ENCODE results near the gene AFF3. TPM values are rescaled to one million over a fixed set of nuclear protein-coding genes. Genes with fewer than 3 reads are reported as not detected.
A peak's percentile ranks its signal among the peaks of the same experiment; 100 is the strongest.
"Not testable (repeated sequence)": the region's sequence is repeated elsewhere in the genome, so short reads cannot be mapped to it uniquely, and the experiment has no call there.

AFF3 gene
- total RNA-seq, 1 donor from 2014 or later: not detected

DNA sequence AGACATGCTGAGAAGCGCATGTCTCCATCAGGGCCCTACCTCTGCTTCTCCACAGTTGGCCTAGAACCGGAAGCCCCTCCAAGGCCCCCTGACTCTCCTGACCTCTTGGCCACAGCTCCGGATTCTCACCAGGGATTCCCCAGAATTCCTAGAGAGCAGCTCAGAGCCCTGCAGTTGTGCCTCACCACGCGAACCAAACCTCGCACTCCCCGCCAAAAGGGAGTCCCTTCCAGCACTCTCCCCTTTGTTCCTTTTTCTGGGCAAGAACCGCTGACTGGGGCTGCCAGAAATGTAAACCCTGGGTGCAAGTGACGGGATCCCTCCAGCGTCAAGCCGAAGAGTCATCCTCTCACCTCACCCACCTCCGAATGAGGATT lies 36.7 kb downstream of the AFF3 start:
- no peak for DNase-seq

DNA sequence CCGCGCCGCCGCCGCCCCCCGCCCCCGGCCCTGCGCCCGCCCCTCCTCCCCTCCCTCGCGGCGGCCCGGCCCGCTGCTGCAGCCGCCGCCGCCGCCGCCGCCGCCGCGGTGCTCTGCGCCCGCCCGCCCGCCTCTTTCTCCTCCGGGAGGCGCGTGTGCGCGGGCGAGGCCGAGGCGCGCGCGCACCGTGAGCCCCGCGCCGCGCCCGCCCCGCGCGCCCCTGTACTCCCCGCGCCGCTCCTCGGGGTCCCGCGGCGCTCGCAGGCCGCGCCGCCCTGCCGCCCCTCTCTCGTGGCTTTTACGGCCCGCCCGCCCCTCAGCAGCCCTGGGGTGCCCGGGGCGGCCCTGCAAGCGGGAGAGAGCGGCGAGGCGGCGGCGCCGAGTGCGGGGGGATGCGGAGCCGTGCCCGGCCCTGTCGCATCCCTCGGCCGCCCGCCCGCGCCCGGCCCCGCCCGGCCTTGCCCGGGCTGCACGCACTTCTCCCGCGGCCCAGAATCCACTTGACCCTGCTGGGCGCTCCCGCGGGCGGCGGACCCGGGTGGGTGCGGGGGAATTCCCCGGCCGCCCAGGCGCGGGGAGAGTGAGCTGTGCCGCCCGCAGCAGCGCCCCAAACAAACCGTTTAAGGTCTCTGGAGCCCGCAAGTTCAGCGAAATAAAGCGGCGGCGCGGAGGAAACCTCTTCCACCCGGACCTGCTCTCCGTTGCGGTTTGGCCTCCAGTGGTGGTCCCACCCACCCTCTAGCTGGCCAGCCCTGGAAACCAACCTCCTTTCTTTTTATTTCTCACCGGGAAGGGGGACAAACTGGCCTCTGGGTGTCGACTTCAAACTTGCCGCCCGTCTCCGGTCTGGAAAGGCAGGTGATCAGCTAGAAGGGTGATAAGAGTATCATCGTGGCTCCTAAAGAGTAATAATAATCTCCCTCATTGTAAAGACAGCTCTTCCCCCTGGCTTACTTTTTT lies 37.4 kb downstream of the AFF3 start:
- peak; percentile 7 for DNase-seq

DNA sequence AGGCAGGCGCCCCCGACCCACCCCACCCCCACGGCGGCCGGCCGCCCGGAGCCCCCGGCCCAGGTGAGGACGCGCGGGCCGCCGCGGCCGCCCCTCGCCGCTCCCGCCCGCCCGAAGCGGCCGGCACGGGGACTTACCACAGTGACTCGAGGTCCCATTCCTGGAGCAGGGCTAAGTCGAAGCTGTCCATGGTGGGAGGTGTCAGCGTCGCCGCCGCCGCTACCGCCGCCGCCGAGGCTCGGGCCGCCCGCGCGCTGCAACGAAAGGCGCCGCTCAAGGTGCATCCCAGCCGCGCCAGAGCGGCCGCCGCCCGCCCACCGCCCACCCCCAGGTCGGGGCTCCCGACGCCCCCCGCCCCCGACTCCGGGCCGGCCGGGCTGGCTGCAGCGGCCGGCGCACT lies 38.1 kb downstream of the AFF3 start:
- DNase-seq: not testable (repeated sequence)

DNA sequence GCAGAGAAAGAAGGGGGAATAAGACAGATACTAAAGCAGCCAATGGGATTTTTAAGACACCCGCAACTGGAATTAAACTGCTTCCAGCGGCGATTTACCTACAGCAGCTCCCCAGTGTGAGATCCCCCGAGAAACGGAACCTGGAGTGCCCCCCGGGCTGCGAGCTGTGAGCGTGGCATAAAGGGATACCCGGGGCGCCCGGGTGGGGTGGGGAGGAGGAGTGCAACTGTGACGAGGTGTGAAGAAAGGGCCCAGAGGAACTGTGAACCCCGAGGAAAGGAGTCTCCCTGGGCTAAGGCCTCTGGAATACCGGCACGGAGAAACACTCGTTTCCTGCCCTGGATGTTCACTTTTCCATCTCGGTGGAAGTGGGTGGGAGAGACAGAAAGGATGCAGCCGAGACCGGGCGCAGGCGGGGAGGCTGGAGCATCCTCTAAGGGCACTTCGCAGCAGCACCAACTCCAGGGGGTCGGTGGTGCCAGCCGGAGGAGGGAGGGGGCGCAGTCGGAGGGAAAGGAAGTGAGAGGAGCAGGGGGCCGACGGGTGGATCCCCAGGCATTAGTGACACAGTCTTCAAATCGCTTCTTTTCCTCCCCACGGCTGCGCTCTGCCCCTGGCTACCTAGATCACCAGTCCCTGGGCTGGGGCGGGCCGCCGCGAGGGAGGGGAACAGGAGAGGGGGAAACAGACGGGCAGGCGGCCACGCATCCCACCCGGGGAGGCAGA lies 38.7 kb downstream of the AFF3 start:
- not testable (repeated sequence) for DNase-seq

DNA sequence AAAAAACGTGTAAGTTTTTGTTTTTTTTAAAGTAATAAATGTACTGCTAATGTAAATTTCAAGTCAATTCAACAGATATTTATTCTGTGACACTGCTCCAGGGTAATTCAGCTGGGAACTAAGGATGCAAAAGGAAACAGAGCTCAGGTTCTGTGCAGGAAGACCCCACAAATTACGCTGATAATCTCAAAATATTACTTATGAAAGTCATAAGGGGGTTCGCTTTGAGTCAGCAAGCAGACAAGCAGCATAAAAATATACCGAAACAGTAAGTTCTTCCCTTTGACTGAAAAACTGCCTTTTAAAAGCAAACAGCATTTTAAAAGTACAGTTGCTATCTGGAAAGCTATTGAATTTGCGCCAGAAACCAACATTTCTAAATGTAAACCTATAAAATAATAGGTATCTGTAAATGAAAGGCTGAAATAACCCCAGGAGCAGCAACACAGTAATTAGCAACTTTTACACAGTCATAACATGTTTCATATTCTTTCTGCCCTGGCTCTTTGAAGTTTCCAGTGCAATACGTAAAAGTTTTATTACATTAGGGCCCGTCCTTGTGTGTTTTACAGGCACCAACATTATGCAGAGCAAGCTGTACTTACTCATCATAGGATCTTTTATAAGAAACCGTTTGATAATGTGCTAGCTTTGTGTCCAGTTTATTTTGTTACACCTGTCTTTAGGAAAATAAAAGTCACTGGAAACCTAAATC lies 39.8 kb downstream of the AFF3 start:
- DNase-seq: not testable (repeated sequence)

DNA sequence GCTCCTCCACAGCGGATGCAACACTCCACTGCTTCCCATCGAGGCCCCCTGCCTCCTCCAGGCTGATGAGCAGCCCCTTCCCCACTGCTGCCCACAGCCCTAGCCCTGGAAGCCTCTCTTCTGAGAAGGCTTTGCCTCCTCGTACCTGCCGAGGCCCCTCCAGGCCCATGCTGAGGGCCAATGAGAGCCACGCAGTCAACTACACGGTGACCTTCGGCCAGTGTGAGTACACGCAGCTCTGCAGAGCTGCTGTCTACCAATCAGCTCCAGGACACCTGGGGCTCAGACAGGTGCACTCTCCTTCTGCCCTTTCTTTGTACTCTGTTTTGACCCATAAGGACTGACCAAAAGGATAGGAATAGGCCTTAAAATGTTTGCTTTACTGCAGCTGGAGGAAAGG lies 43.5 kb downstream of the AFF3 start:
- not testable (repeated sequence) for DNase-seq

DNA sequence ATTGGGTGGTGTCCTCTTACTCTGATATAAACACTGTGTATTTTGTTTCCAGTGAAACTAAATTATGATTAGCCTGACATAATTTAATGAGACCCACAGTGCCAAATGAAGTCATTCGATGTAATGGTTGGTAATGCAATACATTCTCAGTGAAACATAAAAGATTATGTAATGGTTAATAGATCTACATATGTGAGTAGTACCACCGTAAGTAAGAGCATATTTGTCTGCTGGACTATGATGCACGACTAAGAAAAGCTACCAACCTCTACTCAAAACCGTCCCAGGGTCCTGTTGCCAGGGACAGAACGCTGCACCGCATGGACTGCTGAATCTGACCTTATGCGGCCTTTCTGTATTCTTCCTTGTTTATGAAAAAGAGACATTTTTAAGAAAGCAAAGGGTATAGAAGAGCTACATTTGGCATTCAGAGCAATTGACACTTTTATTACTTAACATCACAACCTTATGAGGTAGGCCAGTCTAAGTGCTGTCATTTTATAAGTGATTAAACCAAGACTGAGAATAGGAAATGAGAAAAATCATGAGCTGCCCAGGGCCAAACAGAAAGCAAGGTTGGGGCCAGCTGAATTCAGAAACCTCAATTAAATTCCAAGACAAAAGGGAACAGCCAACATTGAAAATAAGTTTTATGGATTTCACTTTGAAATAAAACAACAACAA lies 44.6 kb downstream of the AFF3 start:
- not testable (repeated sequence) for DNase-seq

DNA sequence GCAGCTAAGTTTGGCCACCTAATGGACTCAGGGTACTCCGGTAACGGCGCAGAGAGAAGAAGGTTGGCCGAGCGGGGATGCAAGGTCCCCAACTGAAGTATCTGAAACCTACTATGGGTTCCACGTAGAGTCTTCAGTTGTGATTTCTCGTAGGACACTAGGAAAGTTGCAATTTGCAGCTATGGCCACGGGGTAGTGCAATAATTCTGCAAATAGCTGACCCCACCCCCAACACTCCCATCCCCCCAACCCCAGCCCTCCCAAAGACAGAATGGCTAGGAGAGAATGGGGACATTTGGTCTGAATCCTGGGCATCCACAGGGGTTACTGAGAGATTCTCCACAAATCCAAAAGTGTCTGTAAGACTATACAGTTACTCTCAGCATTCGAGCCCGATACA lies 46.5 kb downstream of the AFF3 start:
- DNase-seq: not testable (repeated sequence)

DNA sequence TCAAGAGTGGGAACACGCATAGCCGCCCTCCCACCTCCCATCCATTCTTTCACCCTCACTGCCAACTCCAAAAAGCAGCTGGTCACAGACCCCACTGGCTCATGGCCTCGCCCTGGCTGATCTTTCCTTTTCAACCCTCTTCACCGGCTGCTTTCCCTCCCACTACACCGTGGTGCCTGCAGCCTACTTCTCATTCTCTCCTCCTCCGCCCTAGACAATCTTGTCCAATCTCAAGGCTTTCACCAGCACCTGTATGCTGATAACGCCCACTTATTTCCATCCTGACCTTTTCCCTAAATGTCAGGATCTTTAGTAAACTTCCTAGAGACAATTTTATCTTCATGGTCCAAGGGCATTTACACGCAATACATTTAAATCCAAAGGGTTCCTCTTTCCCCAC lies 50.6 kb downstream of the AFF3 start:
- DNase-seq: not testable (repeated sequence)

DNA sequence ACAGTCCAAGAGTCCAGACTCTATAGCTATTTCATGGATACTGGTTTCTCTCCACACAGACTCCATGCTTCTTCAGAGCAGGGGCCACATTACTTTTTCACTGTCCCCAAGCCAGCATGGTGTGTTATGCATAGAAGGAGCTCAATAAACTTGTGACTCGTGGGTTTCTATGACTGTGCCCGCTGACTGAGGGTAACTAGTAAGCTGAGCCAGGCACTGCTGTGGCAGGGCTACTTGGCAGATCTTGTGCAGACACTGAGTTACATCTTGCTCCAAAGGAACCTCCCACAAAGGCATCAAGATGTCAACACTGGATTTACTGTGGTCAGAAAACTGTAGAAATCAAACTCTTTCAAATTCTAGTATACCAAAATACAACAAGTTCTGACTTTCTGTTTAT lies 56.6 kb downstream of the AFF3 start:
- not testable (repeated sequence) for DNase-seq

DNA sequence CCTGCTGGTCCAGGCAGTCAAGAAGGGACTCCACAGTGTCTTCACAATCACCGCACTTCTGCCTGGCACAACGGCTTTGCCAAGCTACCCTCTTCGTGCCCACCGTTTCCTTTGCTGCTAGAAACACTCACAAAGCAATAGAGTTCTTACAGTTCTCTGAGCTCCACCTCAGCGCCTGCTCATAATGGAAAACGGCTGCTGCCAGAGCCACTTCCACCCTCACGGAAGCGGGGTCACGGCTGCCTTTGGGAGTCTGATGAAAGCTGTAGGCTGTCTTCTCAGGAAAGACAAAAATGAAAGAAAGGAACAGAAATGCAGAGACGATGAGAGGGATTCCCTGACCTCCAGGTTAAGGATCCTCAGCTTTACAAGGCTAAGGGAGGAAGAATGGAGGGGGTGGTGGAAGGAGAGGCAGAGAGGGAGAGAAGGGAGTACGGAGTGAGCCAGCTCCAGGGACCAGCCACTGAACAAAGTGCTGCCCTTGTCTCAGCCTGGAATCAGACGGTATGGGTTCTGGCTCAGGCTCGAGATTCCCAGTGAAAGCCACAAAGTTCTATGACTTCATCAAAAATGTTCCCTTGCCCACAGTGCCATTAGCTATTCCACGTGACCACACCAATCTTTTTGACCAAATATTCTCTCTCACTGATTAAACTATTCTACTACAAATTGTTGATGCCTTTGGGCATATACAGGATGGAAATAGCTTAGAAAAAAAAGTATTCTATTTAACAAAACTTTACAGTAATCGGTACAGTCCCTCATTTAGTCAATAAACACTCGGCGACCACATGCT lies 58.8 kb downstream of the AFF3 start:
- not testable (repeated sequence) for DNase-seq

DNA sequence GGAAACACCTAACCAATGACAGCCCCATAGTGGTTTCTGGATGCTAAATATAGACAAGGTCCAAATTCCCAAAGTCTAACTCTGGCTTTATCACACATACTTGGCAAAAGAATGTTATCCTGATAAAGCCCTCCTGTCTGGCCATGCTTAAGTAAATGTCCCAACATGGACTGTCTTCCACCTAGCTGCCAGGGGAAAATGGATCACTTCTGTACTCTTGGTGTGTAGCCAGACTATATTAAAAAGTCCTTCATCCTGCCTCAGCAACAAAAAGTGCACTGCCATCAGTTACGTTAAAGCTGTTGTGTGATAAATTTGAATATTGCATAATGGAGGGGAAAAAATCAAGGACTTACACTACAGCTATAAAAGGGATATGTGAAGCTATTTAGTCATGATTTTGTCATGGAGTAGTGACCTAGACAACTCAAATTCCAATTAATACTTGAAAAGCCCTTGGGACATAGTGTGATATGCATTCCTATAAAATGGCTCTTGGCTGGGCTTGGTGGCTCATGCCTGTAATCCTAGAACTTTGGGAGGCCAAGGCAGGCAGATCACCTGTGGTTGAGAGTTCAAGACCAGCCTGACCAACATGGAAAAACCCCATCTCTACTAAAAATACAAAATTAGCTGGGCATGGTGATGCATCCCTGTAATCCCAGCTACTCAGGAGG lies 60.0 kb downstream of the AFF3 start:
- DNase-seq: not testable (repeated sequence)

DNA sequence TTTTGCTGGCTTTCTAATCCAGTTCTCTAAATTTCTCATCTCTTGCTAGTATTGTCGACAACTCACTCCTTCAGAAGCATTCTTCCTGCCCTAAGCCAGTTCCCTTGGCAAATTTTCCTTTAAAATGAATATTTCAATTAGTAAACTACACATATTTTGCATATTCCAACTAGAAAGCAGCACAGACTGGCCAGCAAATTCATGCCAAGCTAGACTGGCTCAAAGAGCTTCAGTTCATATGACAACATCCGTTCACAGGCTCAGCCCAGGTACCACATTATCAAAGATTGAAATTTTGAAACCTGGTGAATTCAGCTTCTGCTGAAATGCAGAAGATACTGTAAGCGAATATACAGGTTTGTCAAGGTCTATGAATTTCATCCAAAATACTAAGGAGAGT lies 64.5 kb downstream of the AFF3 start:
- no peak for DNase-seq

DNA sequence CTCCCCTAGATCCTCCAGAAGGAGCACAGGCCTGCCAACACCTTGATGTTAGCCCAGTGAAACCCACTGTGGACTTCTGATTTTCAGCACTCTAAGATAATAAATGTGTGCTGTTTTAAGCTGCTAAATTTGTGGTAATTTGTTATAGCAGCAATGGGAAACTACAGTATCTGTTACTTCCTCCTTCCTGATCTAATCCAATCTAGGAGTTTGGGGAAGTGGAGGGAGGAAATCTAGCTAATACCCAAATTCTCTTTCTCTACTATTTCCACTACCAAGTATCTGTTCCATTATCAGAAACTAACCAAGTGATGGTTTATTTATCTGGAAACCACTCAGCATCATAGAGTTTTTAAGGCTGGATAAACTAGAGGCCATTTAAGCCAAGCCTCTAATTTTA lies 64.9 kb downstream of the AFF3 start:
- DNase-seq: no peak

DNA sequence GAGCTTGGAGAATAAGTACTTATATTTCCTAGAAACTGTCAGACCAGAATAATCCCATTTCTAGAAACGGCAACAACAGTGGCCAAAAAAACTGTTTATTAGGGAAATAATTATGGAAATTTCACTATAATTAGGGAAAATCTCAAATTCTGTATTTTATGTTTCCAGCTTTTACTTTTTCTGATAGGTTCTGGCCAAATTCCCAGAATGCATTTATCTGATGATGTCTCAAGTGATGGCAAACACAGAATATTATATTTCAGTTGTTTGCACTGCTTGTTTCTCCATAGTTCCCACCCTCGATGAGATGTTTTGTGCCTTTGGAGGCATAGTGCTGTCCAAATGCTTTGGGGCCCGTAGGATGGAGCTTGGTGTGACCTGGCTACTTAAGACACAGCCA lies 66.9 kb downstream of the AFF3 start:
- DNase-seq: no peak

DNA sequence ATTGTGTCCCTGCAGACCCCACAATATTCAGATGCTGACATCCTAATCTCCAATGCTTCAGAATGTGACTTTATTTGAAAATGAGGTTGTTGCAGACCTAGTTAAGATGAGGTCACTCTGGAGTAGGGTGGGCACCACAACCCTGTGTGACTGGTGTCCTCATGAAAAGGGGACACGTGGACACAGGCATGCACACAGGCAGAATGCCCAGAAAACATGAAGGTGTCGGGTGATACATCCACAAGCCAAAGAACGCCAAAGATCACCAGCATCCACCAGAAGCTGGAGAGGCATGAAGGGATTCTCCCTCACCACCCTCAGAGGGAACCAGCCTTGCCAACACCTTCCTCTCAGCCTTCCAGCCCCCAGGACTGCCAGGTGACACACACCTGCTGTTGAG lies 69.3 kb downstream of the AFF3 start:
- DNase-seq: no peak

DNA sequence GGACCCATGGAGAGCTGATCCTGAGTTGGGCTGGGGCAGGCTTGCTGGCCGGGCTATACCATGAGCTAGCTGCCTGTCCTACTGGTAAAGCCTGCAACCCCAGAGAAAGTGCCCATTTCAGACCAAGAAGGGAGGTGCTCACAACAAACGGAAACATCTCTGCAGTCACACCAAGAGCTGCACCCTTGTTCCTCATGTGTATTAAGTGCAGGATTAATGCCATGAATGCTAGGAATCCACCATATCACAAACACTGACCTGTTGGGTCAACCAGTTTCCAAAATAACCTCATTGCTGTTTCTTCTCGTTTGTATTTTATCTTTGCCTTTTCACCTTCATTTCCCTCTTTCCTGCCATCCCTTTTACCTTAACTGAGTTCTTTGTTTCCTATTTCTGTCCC lies 69.9 kb downstream of the AFF3 start:
- no peak for DNase-seq

DNA sequence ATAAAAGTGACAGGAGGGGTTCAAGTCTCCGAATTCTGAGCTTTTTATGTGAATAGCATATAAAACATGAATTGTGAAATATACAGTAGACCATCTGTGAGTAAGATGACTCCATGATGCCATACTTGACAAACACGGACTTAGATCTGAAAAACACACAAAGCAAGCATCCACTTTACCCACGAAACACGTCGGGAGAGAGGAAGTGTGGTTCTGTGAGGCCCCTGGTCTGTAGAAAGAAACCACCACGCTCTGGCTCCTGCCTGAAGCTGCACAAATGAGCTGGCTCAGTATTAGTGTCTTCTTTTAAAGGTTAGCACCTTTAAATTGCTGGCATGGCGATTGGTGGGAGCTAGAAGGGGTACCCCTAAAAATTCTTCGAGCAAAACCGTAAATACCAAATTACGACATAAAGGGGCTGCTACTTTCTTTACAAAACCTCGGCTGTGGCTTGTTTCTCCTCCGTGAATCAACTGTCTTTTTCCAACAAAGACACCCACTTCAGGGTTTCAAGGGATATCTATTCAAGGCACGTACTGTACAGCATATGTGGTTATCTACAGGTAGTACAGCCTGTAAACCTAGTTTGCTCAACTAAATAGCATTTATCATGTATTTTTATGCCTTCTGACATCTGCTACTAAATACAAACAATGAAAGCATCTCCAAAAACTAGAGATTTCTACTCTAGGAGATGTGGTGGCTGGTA lies 70.9 kb downstream of the AFF3 start:
- no peak for DNase-seq

DNA sequence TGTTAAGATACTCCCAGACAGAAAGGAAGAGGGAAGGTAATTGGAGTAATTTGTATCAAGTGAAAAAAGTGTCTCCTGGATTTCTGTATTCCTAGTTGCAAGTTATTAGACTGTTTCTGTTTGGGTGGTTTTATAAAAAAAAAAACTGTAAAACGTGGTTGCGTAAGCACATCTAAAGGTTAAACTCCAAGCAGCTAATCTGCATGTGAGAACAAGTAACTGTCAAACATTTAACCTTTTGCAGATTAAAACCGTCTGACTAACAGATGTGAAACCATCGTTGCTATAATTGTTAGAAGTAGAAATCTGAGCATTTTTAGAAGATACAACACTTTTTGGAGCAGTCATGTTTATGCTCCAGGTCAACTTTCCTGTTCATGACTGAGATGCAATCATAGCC lies 72.3 kb downstream of the AFF3 start:
- no peak for DNase-seq

DNA sequence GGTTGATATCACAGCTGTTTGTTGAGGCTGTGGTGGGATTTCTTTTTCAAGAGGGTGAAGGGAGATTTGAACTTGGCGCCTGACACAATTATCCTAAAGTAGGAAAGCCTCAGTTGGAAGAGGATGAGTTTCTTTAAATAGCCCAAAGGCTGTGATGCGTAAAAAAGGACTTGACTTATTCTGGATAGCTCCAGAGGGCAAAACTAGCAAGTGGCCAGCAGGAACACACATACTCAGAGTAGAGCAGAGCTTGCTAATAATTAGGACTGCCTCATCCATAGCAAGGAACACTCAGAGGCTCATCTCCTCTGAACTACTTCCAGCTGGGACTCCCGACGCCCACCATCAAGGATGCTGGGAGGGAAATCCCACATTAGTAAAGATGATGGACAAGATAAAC lies 74.0 kb downstream of the AFF3 start:
- DNase-seq: no peak

DNA sequence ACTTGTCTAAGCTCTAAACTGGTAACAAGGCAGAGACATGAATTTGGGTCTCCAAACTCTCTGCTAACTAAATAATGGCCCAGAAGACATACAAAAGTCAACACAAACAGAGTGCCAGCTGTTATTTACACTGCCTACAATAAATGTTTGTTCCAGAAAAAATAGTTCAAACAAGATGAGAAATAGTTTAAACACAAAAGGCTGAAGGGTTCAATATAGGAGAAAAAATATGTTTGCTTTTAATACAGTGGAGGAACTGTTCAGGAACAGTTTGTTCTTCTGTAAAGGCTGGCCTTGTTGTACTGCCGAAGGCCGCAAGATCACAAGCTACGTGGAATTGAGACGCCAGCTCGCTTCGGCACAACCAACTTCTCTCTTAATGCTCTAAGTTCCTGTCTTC lies 74.6 kb downstream of the AFF3 start:
- DNase-seq: no peak
